RWPE1 (cell line): ENCODE results near the gene UBAP2L.
"Not testable (repeated sequence)": the region's sequence is repeated elsewhere in the genome, so short reads cannot be mapped to it uniquely, and the experiment has no call there.

Source experiments
- CTCF ChIA-PET: fragments of 350-600 bp; sonication (Branson Sonifier 250); formaldehyde crosslinking; extraction: SDS; loops from one replicate; lab custom pipeline; 2021; lab: Yijun Ruan, JAX
- POLR2A ChIA-PET: fragments of 400-600 bp; formaldehyde crosslinking; extraction: SDS; loops from one replicate; lab custom pipeline; 2020; ENCODE audit warnings: antibody characterized with exemption; ENCODE audit not compliant: low non-redundant PET; lab: Yijun Ruan, JAX
- DNase-seq: peaks from one replicate; pipeline ENCODE4 v3.0.0; 2012; ENCODE audit warnings: low spot score
- H3K27ac ChIP-seq: fragments of 450-650 bp; 2 replicates; pipeline ENCODE4 v1.5.1; 2017
- CTCF ChIP-seq: fragments of 450-650 bp; conservative IDR thresholded peaks from 2 replicates; pipeline ENCODE4 v1.5.1; 2017; ENCODE audit warnings: low read depth, mild to moderate bottlenecking

The UBAP2L gene

GRCh38 chr1:154313066-154313356, 92.3 kb downstream of the UBAP2L start:
- no peak for DNase-seq
- no peak overlapping the region for H3K27ac ChIP-seq
- ChIA-PET POLR2A (no interaction called here), CTCF (no interaction called here)
- no peak for TF ChIP-seq CTCF

GRCh38 chr1:154314226-154314625, 93.5 kb downstream of the UBAP2L start:
- POLR2A ChIA-PET, CTCF ChIA-PET, DNase-seq, H3K27ac ChIP-seq: not testable (repeated sequence)

- no peak for TF ChIP-seq CTCF
- CTCF ChIA-PET: interaction anchor here (0.5 kb wide), 1 partner anchor 9 kb away, joined by 3 read pairs; no protein-coding TSS in a partner anchor
- DNase-seq: no peak
- H3K27ac ChIP-seq: no peak overlapping the region
- POLR2A ChIA-PET: interaction anchor here (0.6 kb wide), 1 partner anchor 23 kb away, joined by 3 read pairs; no protein-coding TSS in a partner anchor
Observed at GRCh38 chr1:154316704-154317103, 95.9 kb downstream of the UBAP2L start.

GRCh38 chr1:154318386-154318785, 97.6 kb downstream of the UBAP2L start:
- CTCF ChIA-PET: no interaction called here
- no peak overlapping the region for H3K27ac ChIP-seq
- POLR2A ChIA-PET: no interaction called here
- no peak for DNase-seq
- TF ChIP-seq CTCF: no peak
